Keratinocyte (primary cell): ENCODE measurements around the gene TNFSF13B.

Source experiments
- CTCF ChIP-seq, 3 experiments: IDR thresholded peaks in 1 of 3; conservative IDR thresholded peaks in 1 of 3; optimal IDR thresholded peaks in 1 of 3; 2 replicates in 2 of 3; 3 replicates in 1 of 3; pipeline versions ENCODE3 to v1.5.1; 2011; ENCODE audit warnings: low read length in 3 of 3, mild to moderate bottlenecking in 3 of 3, moderate library complexity in 2 of 3, control low read depth in 1 of 3, inconsistent platforms in 1 of 3; ENCODE audit not compliant: insufficient read depth in 2 of 3; ENCODE audit errors: extremely low read depth in 1 of 3
- EZH2 ChIP-seq: IDR thresholded peaks from one replicate; pipeline ENCODE4 v1.6.1; 2012; ENCODE audit warnings: inconsistent platforms, mild to moderate bottlenecking, low read length, moderate library complexity

GRCh38 chr13:108278466-108278865 lies 8.9 kb downstream of the TNFSF13B start:
- TF ChIP-seq CTCF (optimal IDR thresholded peaks at IDR 0.05 in 1 of 3, IDR thresholded peaks at IDR 0.05 in 1 of 3, conservative IDR thresholded peaks at IDR 0.05 in 1 of 3; ENCODE audit: extremely low read depth in 1 of 3, insufficient read depth in 2 of 3, low read length in 3 of 3) = no peak
- TF ChIP-seq EZH2 = no peak
